GM19023 (cell line): ENCODE measurements around the gene STK11.
A peak's percentile ranks its signal among the peaks of the same experiment; 100 is the strongest.

Experiments
- ATAC-seq: cut with Tn5 transposase; IDR thresholded peaks from one replicate; pipeline ENCODE4 v1.9.1; 2021; ENCODE audit warnings: mild to moderate bottlenecking, moderate library complexity; ENCODE audit not compliant: unreplicated experiment

STK11 gene

DNA sequence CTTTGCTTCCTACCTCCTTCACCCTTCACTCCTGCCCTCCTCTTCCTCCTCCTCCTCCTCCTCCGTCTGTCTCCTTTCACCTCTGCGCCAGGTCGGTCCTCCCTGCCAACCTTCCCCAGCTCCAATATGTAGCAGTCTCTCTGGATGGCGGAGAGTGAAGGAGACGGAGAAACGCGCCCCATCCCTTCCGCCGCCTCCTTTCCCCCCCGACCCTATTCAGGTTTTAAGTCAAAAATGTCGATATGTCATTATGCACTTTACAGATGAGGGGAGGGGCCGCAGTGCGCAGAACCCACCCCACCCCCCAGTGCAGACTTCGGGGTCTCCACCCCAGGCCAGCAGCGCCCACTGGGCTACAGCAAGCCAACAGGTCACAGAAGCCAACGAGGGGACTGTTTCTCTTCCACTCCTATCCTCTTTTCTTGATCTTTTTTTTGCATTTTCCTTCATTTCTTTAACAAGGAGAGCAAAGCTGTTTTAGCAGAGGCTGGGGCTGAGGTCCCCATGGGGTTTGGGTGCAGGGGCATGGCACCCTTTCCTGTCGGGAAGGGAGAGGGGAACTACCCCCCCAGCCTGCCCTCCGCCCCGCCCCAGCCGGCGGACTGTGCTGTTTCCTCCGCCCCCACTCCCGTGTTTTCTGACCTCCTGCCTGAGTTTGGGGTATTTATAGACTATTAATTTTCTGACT is 52.0 kb downstream of the STK11 start:
- no peak for ATAC-seq

DNA sequence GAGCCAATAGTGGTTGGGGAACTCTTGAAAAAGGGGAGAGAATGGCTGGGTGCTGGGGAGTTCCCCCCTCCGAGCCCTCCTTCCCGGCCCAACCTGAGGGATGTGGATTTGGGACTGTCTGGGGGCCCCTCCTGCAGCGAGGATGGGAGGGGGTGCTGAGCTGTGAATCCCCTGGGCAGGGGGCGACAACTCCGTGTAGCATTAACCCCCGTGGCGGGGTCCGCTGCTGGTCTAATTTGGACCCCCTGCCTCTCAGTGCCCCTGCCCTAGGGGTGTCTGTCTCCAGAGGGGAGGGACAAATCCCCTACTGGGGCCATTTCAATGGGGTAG is 52.5 kb downstream of the STK11 start:
- no peak for ATAC-seq

- no peak for ATAC-seq
Observed at GRCh38 chr19:1258707-1259205, 53.2 kb downstream of the STK11 start.

DNA sequence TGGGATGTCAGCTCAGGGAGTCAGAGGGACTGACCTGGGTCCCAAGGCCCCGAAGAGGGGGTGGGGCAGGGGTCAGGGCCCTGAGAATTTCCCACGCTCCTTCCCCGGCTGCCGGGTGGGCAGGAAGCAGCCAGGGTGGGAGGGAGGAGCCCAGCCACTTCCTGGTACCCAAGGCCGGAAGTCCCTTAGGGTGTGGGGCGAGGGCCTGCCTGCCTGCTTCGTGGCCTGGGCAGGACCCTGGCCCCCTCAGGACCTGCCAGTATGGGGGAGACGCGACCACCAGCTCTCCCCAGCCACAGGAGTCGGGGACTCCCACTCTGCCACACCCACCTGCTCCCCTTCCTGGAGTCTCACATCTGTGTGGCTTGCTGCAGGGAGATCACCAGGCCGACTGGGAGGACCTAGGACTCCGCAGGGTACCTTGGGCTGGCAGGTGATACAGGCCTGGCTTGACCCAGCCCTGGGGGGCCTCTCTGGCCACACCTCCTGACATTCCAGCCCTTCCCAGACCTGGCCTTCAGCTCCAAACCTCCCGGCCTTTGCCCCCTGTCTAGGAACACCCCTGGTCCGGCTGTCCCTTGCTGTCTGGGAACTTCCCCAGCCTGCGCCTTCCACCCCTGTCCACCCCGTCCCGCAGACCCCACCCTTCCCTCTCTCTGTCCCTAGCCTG is 53.8 kb downstream of the STK11 start:
- ATAC-seq, result peak; percentile 30

DNA sequence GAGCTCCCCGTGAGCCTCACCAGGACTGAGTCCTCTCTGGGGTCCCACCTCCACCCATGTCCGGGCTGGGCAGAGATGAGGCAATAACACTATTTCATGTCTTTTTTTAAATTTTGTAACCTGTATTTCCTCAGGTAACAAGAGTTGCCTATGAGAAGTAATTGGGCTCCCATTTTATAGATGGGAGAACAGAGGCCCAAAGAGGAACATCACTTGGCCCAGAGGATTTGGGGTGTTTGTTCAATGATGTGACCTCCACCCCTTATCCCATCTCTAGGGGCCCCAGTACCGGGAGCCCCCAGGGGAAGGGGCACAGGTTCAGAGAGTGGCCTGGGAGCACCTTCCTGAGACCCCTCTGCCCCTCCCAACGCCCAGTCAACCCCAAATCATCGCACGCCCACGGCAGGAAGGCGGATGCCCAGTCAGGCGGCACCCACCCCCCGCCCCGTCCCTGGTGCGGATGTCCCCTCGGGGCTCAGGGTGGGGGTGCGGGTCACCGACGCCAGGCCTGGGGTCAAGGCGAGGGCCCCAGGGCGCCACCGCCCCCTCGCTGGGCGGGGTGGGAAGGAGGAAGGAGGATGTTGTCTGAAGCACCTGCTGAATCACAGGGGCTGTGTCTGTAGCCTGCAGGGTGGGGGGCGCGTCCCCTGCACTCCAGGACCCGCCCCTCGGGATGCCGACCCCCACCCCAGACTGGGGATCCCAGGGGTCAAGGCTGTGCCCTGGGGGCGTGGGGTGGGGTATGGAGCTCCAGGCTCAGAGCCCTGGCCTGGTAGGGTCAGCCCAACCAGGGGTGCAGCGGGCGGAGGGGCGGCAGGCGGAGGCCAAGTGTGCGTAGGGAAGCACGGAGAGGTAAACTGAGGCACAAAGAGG is 54.5 kb downstream of the STK11 start:
- peak; percentile 3 for ATAC-seq

GRCh38 chr19:1260749-1261537 is 55.4 kb downstream of the STK11 start:
- peak; percentile 69 for ATAC-seq

- ATAC-seq, result no peak
Observed at GRCh38 chr19:1261538-1261797, 55.9 kb downstream of the STK11 start.

GRCh38 chr19:1261798-1262622 is 56.4 kb downstream of the STK11 start:
- ATAC-seq, result no peak

DNA sequence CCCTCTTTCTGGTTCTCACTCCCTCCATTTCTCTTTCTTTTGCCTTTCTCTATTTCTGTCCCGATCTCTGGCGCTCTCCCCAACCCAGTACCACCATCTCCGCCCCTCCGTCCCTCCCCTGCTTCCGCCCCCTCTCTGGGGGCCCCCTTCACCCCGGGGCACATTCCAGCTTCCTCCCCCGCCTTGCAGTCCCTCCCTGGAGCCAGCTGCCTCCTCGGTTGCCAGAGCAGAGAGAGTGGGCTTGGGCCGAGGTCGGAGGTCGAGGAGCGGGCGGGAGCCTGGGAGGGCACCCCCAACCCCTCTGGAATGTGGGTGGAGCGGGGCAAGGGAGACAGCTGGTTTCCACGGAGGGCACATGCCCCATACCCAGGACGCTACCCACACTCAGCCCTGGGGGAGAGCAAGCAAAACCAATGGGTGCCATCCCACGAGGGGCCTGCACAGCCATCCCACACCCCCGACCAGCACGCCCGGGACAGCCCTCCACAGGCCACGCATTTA is 57.1 kb downstream of the STK11 start:
- ATAC-seq, result no peak

- no peak for ATAC-seq
Observed at GRCh38 chr19:1263188-1263587, 57.6 kb downstream of the STK11 start.

- no peak for ATAC-seq
Observed at GRCh38 chr19:1264801-1265614, 59.4 kb downstream of the STK11 start.

GRCh38 chr19:1265615-1266128 is 60.1 kb downstream of the STK11 start:
- no peak for ATAC-seq

DNA sequence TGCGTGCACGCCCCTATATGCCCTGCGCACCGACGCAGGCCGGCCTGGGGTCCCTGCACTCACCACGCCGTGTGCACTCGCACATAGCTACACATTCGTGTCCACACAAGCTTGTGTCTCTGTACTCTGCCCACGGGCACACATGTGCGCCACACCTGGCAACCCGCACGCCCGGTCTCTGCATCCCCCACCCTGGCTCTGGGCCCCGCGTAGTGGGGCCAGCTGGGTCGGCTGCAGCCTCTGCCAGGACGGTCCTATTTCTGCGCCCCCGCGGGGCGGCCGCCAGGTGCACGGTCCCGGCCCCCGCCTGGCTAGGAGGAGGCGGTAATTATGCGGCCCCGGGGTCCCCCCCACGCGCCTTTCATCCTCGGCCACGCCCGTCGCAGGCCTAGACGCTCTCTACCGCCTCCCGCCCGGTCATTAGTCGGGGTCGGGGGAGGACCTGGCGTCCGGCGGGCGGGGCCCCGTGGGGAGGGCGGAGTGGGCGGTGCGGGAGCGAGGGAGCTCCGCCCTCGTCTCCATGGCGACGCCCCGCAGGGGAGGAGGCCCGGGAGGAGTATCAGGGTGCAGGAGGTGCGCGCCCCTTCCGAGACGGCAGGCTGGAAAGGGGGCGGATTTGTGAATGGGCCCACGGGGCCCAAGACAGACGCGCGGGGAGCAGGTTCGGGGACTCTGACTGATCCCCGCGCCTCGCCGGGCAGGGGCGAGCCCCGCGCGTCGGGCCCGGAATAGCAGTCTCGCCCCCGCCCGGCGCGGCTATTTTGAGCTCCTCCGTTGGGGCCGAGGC is 60.7 kb downstream of the STK11 start:
- no peak for ATAC-seq

GRCh38 chr19:1266916-1267476 is 61.4 kb downstream of the STK11 start:
- no peak for ATAC-seq

GRCh38 chr19:1267477-1268225 is 62.1 kb downstream of the STK11 start:
- no peak for ATAC-seq

DNA sequence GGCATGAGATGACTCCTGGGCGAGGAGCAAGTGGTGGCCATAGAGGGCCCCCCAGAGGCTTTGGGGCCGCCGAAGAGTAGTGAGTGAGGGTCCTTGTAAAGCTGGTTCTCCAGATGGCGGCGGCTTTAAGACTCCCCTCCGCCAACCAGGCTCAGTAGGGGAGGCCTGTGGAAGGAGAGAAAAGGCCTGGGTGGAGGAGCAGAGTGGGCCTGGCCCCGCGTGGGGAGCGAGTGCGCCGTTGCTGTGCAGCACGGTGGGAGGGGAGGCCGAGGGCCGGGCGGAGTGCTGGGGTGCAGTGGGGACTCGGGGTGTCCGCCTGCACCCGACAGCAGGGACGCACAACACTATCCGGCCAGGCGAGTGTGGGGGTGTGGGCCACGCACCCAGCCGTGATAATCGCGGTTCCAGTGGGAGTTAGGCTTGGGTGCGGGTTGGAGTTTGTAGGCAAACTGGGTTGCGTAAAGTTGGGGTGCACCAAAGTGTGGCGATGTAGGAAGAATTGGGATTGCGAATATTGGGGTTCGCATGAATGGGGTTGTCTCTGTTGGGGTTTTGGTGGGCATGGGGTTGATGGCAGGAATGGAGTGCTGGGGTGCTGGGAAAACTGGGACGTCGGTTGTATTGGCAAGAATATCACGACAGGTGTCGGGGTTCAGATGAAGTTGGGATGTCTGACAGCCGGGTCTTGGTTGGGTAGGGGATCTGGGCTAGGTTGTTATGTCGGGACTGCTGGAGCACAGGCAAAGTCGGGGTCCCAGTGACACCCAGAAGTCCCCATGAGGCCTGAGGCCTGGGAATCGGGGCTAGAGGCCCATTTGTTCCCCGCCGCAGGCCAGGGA is 62.9 kb downstream of the STK11 start:
- no peak for ATAC-seq
